ENCODE measurements around the gene KNDC1.

The KNDC1 gene

GRCh38 chr10:133116455-133116854 is 43.6 kb upstream of the KNDC1 start:
- Histone ChIP-seq H3K9me3 (ENCODE audit: low read length) (no peaks in the 10 kb centered on the region), H3K9ac (ENCODE audit: low read length) (no peak overlapping the region), H3K27ac (ENCODE audit: low read depth, low read length, poor library complexity, severe bottlenecking) (no peak overlapping the region), H4K20me1 (ENCODE audit: insufficient read depth, low read length) (no peaks in the 10 kb centered on the region), H3K79me2 (ENCODE audit: insufficient read depth, low read length) (no peaks in the 10 kb centered on the region), H3K27me3 (ENCODE audit: insufficient read depth, low read length) (no peaks in the 10 kb centered on the region), H3K4me2 (ENCODE audit: low read length) (no peak overlapping the region), H2AFZ (ENCODE audit: low read length) (no peak overlapping the region), H3K4me1 (ENCODE audit: insufficient read depth, low read length, severe bottlenecking) (no peaks in the 10 kb centered on the region), H3F3A (ENCODE audit: insufficient read depth, low read length) (no peaks in the 10 kb centered on the region), H3K4me3 (ENCODE audit: low read depth, low read length, poor library complexity, severe bottlenecking) (no peak overlapping the region), H3K9me2 (ENCODE audit: low read depth, low read length) (no peaks in the 10 kb centered on the region), H3K36me3 (ENCODE audit: insufficient read depth, low read length) (no peaks in the 10 kb centered on the region)
- TF ChIP-seq CTCF (IDR thresholded peaks at IDR 0.05; ENCODE audit: low read length), result no peak
- no peak for TF ChIP-seq EZH2 (IDR thresholded peaks at IDR 0.05; ENCODE audit: borderline replicate concordance, low read length)

GRCh38 chr10:133117036-133117687 is 42.9 kb upstream of the KNDC1 start:
- H3K27me3 ChIP-seq (ENCODE audit: insufficient read depth, low read length), result no peaks in the 10 kb centered on the region
- no peaks in the 10 kb centered on the region for H3K79me2 ChIP-seq (ENCODE audit: insufficient read depth, low read length)
- no peaks in the 10 kb centered on the region for H3K9me3 ChIP-seq (ENCODE audit: low read length)
- no peak overlapping the region for H2AFZ ChIP-seq (ENCODE audit: low read length)
- no peak overlapping the region for H3K9ac ChIP-seq (ENCODE audit: low read length)
- TF ChIP-seq CTCF (IDR thresholded peaks at IDR 0.05; ENCODE audit: low read length), result no peak
- no peak for TF ChIP-seq EZH2 (IDR thresholded peaks at IDR 0.05; ENCODE audit: borderline replicate concordance, low read length)
- no peaks in the 10 kb centered on the region for H4K20me1 ChIP-seq (ENCODE audit: insufficient read depth, low read length)
- H3K27ac ChIP-seq (ENCODE audit: low read depth, low read length, poor library complexity, severe bottlenecking), result no peak overlapping the region
- no peaks in the 10 kb centered on the region for H3F3A ChIP-seq (ENCODE audit: insufficient read depth, low read length)
- no peaks in the 10 kb centered on the region for H3K36me3 ChIP-seq (ENCODE audit: insufficient read depth, low read length)
- no peak overlapping the region for H3K4me3 ChIP-seq (ENCODE audit: low read depth, low read length, poor library complexity, severe bottlenecking)
- no peaks in the 10 kb centered on the region for H3K9me2 ChIP-seq (ENCODE audit: low read depth, low read length)
- H3K4me1 ChIP-seq (ENCODE audit: insufficient read depth, low read length, severe bottlenecking), result no peaks in the 10 kb centered on the region
- H3K4me2 ChIP-seq (ENCODE audit: low read length), result no peak overlapping the region

GRCh38 chr10:133117688-133118071 is 42.3 kb upstream of the KNDC1 start:
- Histone ChIP-seq H3K27ac (ENCODE audit: low read depth, low read length, poor library complexity, severe bottlenecking) (no peak overlapping the region), H3K4me2 (ENCODE audit: low read length) (no peak overlapping the region), H3K27me3 (ENCODE audit: insufficient read depth, low read length) (no peaks in the 10 kb centered on the region), H3K9ac (ENCODE audit: low read length) (no peak overlapping the region), H2AFZ (ENCODE audit: low read length) (no peak overlapping the region), H3F3A (ENCODE audit: insufficient read depth, low read length) (no peaks in the 10 kb centered on the region), H4K20me1 (ENCODE audit: insufficient read depth, low read length) (no peaks in the 10 kb centered on the region), H3K9me2 (ENCODE audit: low read depth, low read length) (no peaks in the 10 kb centered on the region), H3K36me3 (ENCODE audit: insufficient read depth, low read length) (no peaks in the 10 kb centered on the region), H3K4me3 (ENCODE audit: low read depth, low read length, poor library complexity, severe bottlenecking) (no peak overlapping the region), H3K9me3 (ENCODE audit: low read length) (no peaks in the 10 kb centered on the region), H3K79me2 (ENCODE audit: insufficient read depth, low read length) (no peaks in the 10 kb centered on the region), H3K4me1 (ENCODE audit: insufficient read depth, low read length, severe bottlenecking) (no peaks in the 10 kb centered on the region)
- no peak for TF ChIP-seq EZH2 (IDR thresholded peaks at IDR 0.05; ENCODE audit: borderline replicate concordance, low read length)
- no peak for TF ChIP-seq CTCF (IDR thresholded peaks at IDR 0.05; ENCODE audit: low read length)
